ENCODE data around the gene INPP4A. TPM values are rescaled to one million over a fixed set of nuclear protein-coding genes. Genes with fewer than 3 reads are reported as not detected.

Gene INPP4A
- total and polyA plus RNA-seq, 2 of the 13 experiments (the other 11 are each of a cell fraction or from before 2014, with no cell fraction given), result 10.1 to 10.9 TPM

- no peak for FAIRE-seq
- H3K4me2 ChIP-seq (ENCODE audit: low read depth, low read length), result no peak overlapping the region
Measured at GRCh38 chr2:98545591-98545990, 100.9 kb downstream of the INPP4A start.

More at GRCh38 chr2:98545591-98545990, 100.9 kb downstream of the INPP4A start:
- H3K27ac ChIP-seq (ENCODE audit: extremely low read length, insufficient read depth, low read length), result no peak overlapping the region
- in situ Hi-C loops (cut with HindIII; ENCODE audit: extremely low pct_ligation_motif_present, low pct_unique_long_range_greater_than_20kb), result no loop called here
- no peak overlapping the region for H3K4me3 ChIP-seq (replicated peaks in 1 of 3; ENCODE audit: insufficient read depth in 1 of 3, low read depth in 2 of 3, low read length in 3 of 3)
- H3K79me2 ChIP-seq (ENCODE audit: insufficient read depth, low read length), result no peaks in the 10 kb centered on the region
- intact Hi-C loops (cut with micrococcal nuclease; ENCODE audit: unreplicated experiment), result no loop called here
- 89% methylated on average over 7 of the region's 7 CpGs for WGBS (ENCODE audit: low lambda C conversion rate)
- no peak overlapping the region for H3K9ac ChIP-seq (ENCODE audit: insufficient read depth, low read depth, low read length)
- TF ChIP-seq ARNT2 (CRISPR knock-in tag; IDR thresholded peaks at IDR 0.05; ENCODE audit: low read depth) (no peak), SIX1 (CRISPR knock-in tag; IDR thresholded peaks at IDR 0.05; ENCODE audit: borderline replicate concordance) (no peak), CBFB (CRISPR knock-in tag; IDR thresholded peaks at IDR 0.05) (no peak), ZNF580 (CRISPR knock-in tag; IDR thresholded peaks at IDR 0.05; ENCODE audit: borderline replicate concordance, low read depth) (no peak), HNRNPUL1 (IDR thresholded peaks at IDR 0.05; ENCODE audit: low read depth, low read length) (no peak), FLYWCH1 (CRISPR knock-in tag; IDR thresholded peaks at IDR 0.05) (no peak), GLI4 (CRISPR knock-in tag; IDR thresholded peaks at IDR 0.05; ENCODE audit: borderline replicate concordance) (no peak), RCOR2 (CRISPR knock-in tag; IDR thresholded peaks at IDR 0.05) (no peak), GATAD1 (CRISPR knock-in tag; IDR thresholded peaks at IDR 0.05) (no peak), SAFB2 (CRISPR knock-in tag; IDR thresholded peaks at IDR 0.05; ENCODE audit: borderline replicate concordance, low read depth) (no peak), HMGXB4 (CRISPR knock-in tag; IDR thresholded peaks at IDR 0.05; ENCODE audit: borderline replicate concordance in 1 of 2, low read depth in 1 of 2) (no peak), ZHX2 (IDR thresholded peaks at IDR 0.05; ENCODE audit: low read depth) (no peak), ZHX2 (CRISPR knock-in tag; IDR thresholded peaks at IDR 0.05; ENCODE audit: borderline replicate concordance) (no peak), SRSF9 (IDR thresholded peaks at IDR 0.05; ENCODE audit: borderline replicate concordance, insufficient read depth, low read depth, low read length, poor library complexity, severe bottlenecking) (no peak), ZEB1 (IDR thresholded peaks at IDR 0.05; ENCODE audit: insufficient replicate concordance, low read depth) (no peak), KLF13 (CRISPR knock-in tag; IDR thresholded peaks at IDR 0.05) (no peak)
- CTCF ChIA-PET (ENCODE audit: low intra/inter-chr PET ratio, low total read pairs), result no interaction called here
- DNase-seq (ENCODE audit: low spot score), result no peak
- no peaks in the 10 kb centered on the region for H3K9me3 ChIP-seq (ENCODE audit: low read length)
- H4K20me1 ChIP-seq (ENCODE audit: insufficient read depth, low read length), result no peaks in the 10 kb centered on the region
- no peak overlapping the region for H2AFZ ChIP-seq (ENCODE audit: low read length)
- peaks cover 6 to 25% of the 10 kb centered on the region in 2 experiments; a peak in 4 of 5 replicates for H3K36me3 ChIP-seq (replicated peaks in 1 of 2; ENCODE audit: control insufficient read depth in 1 of 2, insufficient read depth in 2 of 2, low read length in 2 of 2)
- BruUV-seq (replicated peaks), result no TSS peak
- no peaks in the 10 kb centered on the region for H3K4me1 ChIP-seq (ENCODE audit: insufficient read depth, low read length)
- POLR2A ChIA-PET, result no interaction called here
- no peaks in the 10 kb centered on the region for H3K27me3 ChIP-seq (ENCODE audit: control insufficient read depth in 1 of 2, insufficient read depth in 2 of 2, low read length in 2 of 2)
- no peak for ATAC-seq
